Activated gamma-delta T cell treated with anti-CD3 and anti-CD28 coated beads, Interleukin-2, amount 50 U/mL, for 16 hours (primary cell): Measurements from ENCODE around the gene RERG.

Source experiments
- DNase-seq: peaks from one replicate; pipeline ENCODE4 v3.0.0-alpha.2; 2020; ENCODE audit warnings: low read depth

Gene RERG

DNA sequence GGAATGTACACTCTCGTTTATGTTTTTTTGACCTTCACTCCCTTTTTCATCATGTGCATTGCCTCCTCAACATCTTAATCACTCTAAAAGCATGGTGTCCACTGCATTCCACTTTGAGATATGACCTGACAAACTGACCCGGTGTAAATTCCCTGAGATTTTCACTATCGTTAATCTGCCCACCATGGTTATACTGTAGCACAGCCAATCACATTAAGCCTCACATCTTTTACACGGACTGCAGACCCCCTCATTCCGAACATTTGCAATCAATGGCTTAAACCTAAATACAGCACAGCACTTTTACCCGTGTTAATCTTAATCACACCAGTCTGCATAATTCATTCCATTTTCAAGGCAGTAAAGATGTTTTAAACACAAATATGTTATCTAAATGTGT is 2.4 kb downstream of the RERG start:
- DNase-seq: no peak

DNA sequence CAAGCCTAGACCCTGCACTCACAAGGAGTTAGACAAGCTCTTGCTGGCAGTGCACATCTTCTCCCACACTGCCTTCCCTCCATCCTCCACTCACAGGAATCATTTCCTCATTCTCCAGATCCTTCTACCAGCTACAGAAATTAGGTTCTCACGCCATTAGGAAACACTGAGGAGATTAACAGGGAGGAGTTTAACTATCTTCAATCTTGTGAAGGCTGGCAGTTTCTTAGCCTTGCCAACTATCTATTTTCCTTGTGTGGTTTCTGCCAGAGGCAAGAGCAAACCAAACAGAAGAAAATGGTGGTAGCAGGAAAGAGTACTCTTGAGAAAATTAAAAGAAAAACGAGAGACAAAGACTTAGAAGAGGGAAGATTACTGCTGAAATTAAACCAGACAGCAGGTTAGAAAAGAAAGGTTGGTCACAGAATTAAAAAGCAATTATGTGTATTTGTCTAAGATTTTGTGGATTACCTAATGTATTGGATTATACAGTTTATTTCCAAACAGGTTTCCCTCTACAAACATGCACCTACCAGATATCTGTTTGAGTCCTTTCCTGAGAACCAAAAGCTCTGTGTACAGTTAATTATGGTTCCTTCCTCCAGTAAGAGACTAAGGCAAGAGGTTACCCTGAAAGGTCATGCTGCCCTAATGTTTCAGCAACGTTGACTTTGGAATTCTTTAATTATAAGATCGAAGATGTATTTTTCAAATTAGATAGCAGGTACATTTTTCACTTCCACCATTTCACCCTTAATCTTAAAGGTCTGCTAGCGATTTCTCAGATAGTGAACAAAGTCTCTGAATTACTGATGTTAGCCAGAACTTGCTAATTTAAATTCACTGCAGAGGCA is 5.0 kb downstream of the RERG start:
- no peak for DNase-seq

DNA sequence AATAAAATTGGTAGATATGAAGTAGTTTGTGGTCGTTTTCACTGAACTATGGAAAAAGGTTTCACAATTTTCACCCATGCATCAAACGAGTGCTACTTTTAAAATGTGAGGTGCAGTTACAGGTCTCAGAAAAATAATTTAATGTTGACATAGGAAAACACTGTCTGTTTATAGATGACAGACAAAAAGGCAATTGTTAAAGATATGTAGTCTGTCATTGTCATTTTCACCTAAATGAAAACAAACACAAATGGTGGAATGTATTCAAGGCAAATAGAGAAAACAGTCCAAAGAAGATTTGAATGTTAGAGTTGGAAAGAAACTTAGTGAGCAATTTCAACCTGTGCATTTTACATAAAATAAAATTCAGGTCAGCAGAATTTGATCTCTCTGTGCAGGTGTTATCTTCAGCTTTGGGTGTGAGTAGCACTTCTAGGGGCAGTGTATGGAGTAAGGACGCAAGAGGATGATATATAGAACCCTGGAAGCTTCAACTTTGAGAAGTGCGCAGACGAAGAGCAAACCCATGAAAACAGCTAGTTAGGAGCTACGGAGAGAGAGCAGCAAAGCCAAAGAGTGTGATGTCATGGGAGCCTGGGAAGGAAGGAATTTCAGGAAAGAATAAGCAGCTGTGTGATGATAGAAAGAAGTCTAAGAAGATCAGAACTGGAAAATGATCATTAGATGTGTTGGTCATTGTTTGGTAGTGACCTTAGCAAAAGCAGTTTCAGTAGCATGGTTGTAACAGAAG is 6.2 kb downstream of the RERG start:
- no peak for DNase-seq

DNA sequence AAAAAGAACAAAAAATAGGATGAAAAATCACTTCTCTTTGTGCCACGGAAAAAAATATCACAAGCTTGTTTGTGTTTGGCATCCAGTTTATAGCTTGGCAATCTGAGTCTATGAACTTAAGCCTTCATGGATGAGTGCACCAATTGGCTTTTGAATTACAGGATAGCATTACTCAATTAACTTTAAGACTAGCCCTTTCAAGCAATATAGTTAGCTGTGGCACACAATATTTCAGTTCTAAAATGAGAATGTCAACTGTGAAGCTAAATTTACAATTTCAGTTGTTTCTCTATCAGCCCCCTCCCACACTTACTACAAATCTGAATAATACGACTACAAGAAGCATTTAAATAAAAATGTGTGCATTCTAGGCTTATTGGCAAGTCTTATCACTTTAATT is 8.3 kb downstream of the RERG start:
- DNase-seq: no peak

DNA sequence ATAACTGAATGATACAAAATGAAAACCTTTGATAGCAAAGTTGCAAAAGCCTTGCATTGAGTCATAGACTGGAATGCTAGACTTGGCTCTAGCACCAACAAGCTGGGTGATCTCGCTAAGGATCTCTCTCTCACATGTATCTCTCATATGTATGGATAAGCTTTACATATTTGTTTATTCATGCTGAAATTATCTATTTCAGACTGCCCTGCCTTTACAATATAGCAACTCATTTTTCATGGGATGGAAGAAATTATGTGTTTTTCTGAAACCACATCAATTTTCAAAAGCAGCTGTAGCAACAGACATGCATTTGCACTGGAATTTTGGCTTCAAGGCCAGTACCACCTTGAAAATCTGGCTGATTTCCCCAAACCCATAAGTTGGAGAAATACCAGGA is 11.4 kb downstream of the RERG start:
- DNase-seq: no peak

DNA sequence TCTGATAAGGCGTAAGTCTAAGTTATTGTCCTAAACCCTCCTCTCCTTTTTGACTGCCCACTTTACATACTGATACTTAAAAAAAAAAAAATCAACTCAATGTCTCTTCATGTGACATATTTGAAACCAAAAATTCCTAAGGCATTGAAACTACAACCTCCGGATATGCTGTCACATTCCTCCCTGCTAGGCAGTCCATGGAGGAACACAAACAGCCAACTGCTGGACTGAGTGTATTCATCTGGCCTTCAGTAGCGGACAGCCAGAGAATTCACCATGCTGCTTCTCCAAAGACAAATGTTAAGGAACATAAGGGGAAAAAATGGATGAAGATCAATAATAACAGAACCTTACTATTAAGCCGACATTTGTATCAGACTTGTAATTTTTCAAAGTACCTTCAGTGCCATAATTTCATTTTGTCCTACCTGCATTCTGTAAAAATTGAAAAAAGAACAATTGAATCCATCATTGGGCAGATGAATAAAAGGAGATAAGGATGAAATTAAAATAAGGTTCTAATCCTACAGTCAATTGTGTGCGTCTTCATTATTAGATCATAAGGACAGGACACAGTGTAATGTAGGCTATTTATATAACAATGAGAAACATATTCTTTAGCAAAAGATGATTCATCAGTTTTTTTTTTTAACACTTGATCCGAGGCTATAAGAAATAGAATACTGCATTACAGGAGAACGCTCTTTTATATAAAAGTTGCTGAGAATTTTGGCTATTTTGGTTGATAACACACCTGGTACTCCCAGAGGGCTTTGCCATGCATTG is 12.2 kb downstream of the RERG start:
- DNase-seq: no peak

DNA sequence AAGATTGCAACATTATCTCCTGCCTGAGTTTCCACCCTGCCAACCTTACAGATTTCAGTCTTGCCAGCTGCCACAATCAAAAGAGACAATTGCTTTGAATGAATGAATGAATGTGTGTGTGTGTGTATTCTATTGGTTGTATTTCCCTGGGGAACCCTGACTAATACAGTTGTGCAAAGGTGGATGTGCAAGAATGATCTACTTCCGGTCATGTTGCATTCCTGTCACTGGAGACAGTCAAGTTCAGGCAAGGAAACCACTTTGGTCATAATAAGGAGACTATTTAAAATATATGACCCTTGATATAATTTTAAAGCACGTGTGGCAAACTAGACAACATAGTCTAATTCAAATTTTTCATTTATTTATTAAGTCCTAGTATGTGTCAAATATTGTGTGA is 13.1 kb downstream of the RERG start:
- no peak for DNase-seq

DNA sequence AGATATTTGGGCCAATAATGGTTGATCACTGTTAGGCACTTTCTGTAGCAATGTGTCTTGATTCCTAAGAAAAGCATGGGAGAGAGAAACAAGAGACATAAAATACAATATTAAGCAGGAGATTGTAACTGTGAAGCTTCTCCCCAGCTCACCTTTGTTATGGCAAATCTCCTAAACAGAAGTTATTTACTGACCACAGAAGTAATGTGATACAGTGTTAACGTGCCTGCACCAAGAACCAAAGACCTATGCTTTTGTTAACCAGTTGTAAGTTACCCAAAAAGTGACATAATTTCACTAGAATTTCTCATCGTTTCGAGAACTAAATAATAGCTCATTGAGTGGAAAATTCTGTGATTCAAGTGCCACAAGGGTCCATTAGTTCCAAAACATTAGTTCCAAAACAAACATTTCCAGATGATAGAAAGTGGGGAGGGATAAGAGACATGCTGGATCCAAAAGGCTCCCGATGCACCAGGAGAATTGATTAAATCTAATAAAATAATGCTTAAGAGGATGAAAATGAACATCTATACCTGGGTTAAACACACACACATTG is 14.3 kb downstream of the RERG start:
- no peak for DNase-seq

DNA sequence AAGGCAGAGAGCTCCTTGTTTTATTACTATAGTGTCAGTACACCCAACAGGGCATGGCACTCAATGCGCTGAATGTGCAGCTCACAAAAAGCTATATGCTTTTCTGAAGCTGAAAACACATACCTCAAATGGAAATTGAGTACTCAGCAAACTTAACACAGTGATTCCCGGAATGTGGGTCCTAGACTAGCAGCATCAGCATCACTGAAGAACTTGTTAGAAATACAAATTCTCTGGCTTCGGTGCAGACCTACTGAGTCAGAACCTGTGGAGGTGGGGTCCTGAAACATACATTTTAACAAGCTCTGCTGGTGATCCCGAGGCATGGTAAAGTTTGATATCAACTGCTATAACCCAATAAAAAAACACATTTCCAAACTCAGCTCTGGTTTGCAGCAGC is 14.9 kb downstream of the RERG start:
- no peak for DNase-seq

DNA sequence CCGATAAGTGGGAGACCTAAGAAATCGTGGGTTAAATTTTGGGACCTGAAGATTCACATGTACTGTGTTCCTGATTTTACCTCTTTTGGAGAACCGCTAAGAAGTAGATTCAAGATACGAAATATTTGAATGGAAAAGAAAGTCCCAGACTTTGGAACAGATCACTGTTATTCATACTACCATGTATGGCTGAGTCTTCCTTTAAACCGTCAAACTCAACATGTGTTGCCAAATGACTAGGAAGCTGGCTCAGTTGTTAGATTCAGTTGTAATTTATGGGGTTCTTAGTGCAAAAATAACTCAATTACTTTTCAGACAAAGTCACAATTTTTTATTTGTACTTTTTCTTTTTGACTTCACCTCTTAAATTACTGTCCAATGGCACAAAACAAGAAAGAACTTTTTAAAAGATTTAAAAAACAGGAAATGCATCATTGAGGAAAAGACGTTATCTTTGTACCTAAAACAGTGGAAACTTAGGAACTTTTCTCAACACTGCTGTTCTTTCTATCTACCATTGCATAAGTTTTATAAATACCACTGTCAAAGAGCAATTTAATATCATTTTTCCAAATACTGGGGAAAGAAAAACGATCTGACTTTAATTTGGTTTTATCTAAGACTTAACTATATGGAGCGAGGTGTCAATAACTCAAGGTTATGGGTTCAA is 15.7 kb downstream of the RERG start:
- DNase-seq: no peak

DNA sequence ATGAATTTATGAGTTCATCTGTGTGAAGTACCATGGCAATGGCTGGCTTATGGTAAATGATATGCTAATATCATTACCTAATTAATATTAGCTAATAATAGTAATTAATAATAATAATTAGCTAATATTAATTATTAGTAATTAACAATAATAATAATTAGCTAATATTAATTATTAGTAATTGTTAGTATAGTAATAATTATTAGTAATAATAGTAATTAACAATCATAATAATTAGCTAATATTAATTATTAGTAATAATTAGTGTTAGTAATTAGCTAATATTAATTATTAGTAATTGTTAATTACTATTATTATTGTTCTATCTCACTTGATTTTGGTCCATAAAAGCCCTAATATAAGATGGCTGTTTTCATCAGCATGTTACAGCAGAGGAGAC is 19.8 kb downstream of the RERG start:
- no peak for DNase-seq

DNA sequence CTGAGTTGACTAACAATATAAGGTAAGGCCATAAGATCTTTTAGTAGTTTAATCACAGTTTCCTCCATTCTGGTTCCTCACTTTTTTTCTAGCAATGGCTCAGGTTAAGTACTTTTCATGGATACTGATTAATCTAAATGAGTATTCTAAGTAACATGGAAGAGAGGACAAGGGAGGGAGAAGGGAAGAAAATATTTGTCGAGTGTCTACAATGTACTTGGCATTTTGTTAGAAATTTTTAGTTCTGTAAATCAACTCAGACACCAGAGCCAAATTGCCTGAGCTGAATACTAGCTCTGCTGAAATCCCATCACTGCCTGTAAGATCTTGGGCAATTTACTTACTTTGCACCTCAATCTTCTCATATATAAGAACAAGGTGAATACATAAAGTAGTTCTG is 20.2 kb downstream of the RERG start:
- no peak for DNase-seq

DNA sequence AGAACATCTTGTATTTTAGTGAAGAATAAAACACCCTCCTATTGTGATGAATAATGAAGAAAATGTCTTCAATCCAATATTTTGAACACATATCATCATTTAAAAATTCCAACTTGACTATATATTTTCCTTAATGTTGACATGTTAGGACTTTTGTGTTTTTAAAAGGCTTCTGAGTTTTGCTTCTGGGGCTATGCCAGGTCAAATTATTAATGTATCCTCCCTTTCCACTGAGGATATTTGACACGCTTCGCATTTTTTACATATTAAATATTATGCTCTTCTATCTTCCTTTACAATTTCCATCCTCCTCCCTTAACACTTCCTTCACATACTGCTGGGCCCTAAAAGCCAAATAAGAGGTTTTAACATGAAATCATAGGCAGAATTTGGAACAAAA is 20.6 kb downstream of the RERG start:
- no peak for DNase-seq

DNA sequence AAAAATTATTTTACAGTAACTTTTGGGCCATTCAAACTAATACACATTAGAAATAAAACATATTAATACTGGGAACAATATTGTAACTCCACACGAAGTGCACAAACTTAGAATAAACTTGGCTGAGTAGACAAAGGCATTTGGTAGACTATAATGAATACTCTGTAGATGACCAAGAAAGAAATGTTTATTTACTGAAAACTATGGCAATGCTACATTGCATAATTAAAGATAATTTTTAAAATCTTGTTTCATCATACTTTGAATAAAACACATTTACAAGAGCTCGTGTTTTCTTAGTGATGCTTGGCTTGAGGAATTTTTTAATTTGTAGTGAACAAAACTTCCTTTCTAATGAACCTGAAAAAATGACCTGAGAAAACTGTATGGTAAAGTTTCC is 21.3 kb downstream of the RERG start:
- no peak for DNase-seq

DNA sequence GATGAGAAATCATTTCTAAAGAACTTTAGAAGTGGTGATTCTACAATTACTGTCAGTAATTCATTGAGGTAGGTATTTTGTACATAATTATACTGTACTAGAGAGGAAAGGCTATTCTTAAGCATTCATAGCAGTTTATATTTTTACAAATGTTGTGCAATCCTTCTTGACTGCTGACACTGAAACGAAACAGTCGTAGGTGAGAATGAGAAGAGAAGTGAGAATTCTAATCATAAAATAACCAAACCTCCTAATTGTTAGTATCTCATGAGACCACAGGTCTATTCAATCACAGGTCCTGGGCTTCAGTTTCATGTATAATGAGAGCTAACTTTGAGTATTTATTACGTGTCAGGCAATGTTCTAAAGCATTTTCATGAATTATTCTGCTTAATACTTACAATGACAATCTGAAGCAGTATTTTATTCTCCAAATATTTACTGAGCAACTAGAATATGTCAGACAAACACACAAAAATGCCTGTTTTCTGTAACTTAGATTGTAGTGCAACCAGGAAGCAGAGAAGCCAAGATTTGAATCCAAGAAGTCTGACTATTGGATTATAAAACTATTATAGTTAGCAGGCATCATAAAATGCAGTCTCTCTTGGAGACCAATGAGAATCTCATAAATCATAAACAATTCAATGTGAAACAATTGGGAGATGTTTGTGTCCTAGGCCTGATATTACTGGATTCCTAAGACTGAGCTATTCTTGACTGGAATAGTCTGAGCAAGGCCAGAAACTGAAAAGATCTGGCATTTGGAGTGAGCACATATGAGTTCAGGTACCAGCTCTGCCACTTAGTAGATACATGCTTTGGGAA is 24.3 kb downstream of the RERG start:
- DNase-seq: no peak

DNA sequence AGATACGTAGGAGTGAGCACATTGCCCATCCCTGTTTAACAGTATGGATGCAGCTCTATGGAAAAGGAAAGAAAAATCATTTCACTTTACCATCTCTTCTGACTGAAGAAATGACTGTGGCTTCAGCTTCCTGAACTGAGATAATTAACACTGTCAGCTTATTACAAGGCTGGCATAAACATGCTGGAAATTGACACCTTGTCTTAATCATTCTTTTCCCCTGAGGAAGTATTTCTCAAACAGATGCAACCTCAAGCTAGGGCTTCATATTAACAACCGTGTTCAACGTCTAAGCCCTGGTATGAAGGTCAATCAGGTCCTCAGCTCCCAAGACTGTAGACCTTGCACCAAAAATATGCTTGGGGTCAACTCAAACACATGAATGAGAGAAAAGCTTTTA is 25.0 kb downstream of the RERG start:
- no peak for DNase-seq

DNA sequence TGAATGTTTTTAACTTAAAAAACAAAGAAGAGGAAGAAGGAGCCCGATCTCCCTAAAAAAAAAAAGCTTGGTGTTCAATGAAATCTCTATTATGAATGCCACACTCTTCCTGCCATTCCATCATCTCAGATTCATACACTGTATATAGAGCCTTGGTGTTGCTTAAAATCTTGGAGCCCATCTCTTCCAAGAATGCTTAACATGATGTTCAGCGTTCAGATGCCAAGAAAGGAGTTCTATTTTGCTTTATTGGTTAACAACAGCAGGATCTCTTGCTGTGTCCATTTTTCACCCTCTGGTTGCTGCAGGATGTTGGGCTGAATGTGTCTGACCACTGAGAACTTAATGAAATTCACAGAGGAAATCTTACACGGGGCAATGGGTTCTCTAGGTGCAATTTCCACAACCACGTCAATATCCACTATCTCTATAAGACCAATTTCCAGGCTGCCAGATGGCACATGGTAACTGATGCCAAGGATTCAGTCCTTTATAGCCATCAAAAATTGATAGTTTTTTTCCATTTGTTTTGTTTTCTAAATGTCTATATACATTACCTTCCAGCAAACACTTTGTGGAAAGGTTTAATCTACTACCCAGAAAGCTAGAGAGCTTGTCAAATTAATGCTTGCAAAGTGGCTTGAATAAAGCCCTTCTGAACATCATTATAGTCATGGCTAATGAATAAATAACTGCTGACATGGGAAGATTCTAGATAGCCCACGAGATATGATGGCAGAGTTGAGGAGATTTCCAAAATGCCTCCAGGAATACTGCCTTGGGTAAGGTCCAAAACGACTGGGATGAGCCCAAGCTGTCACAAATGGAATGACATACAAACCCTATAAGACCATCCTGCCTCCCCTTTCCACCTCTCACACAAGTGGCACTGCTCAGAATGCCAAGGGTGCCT is 26.5 kb downstream of the RERG start:
- DNase-seq: no peak

DNA sequence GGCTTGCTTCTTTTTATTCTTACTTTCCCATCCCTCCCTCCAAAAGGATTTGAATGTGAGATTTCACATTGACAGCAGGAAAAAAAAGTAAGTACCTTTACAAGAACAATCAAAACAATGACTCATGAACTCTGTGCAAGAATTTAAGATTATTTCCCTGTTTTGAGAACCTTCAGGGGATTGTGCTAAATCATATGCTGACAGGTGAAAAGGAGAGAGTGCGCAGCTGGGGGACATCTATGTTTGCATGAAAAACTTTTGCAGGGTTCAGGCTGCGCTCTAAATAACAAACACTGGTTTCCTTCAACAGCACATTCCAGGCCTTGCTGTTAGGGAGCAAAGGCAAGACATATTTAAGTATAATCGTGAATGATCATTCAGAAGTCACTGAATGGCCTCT is 27.3 kb downstream of the RERG start:
- no peak for DNase-seq

DNA sequence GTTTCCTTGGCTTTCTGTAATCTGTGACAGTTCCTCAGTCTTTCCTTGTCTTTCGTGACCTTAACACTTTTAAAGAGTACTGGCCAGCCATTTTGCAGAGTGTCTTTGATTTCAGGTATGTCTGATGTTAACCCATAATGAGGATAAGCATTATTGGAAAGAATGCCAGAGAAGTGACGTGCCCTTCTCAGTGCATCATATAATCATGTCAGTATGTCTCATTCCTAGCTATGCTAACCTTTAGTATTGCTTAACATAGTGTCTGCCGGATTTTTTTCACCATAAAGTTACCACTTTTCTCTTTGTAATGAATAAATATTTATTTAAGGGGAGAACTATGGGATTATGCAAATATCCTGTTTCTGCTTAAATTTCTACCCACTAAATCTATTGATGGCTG is 28.5 kb downstream of the RERG start:
- DNase-seq: no peak

DNA sequence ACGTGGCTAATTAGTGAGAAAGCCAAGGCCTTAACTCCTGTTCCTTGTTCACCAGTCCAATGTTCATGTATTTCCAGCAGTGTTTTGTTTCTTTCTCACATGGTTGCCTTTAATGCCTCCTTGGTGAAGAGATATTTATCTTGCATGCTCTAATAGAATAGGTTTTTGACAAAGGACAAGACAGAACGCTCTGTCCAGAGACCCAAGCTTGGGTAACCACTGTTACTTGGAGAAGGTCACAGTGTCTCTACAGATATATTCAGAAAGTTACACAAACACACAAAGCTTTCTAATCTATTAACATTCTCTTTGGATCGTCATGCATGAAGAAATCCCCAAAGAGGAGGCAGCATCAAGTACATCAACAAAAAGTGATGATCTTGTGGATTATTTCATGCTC is 33.1 kb downstream of the RERG start:
- no peak for DNase-seq
